Mammary epithelial cell (primary cell): Measurements from ENCODE around the gene C1orf21.

Experiments used
- CTCF ChIP-seq, 2 donors: IDR thresholded peaks in 1 of 2; conservative IDR thresholded peaks in 1 of 2; 2 replicates each; pipeline ENCODE4 v1.5.1; 2011 to 2012; ENCODE audit warnings: inconsistent platforms in 2 of 2, low read length in 2 of 2, mild to moderate bottlenecking in 2 of 2, control low read depth in 1 of 2, low read depth in 1 of 2; ENCODE audit not compliant: insufficient read depth in 1 of 2; ENCODE audit errors: extremely low read depth in 1 of 2
- EZH2 ChIP-seq: IDR thresholded peaks from 2 replicates; pipeline ENCODE4 v1.6.1; 2012; ENCODE audit warnings: low read length, inconsistent platforms, borderline replicate concordance

GRCh38 chr1:184624051-184624450 lies 237.2 kb downstream of the C1orf21 start:
- TF ChIP-seq CTCF (conservative IDR thresholded peaks at IDR 0.05 in 1 of 2, IDR thresholded peaks at IDR 0.05 in 1 of 2; ENCODE audit: extremely low read depth in 1 of 2, insufficient read depth in 1 of 2, low read depth in 1 of 2, low read length in 2 of 2): no peak
- TF ChIP-seq EZH2: no peak
